HuH-7 (cell line): ENCODE results near the gene DDX27.

Experiments used
- DNase-seq: peaks from one replicate; pipeline ENCODE4 v3.0.0; 2011; ENCODE audit warnings: low spot score

DDX27 gene

GRCh38 chr20:49248879-49249665, 29.9 kb downstream of the DDX27 start:
- DNase-seq, result no peak

GRCh38 chr20:49252556-49253350, 33.5 kb downstream of the DDX27 start:
- DNase-seq, result no peak

DNA sequence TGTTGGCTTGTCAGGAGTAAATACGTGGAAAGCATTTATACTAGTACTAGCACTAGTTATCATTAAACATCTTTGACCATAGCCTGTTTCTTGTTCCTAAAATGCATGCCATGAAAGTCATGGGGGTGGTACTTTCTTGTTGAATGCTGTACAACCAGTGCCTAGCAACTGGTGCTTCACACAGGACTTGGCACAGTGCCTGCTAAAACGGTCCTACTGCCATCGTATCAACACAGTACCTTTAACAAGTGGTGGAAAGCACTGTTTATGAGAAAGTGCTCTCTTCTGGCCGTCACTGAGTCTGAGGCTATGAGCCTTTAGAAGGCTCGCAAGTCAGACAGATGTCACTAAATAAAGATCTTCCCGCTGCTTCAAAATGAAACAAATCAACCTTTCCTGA, 37.0 kb downstream of the DDX27 start:
- DNase-seq, result no peak

DNA sequence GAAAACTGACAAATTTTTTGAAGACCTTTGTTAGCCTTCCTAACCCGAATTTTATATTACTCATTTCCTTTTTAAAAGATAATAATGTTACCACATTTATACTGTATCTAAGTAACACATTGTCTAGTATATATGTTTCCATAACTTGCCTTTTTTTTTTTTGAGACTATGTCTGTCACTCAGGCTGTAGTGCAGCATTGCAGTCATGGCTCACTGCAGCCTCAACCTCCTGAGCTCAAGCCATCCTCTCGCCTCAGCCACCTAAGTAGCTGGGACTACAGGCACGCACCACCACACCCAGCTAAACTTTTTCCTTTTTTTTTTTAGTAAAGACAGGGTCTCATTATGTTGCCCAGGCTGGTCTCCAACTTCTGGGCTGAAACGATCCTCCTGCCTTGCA, 40.1 kb downstream of the DDX27 start:
- no peak for DNase-seq

DNA sequence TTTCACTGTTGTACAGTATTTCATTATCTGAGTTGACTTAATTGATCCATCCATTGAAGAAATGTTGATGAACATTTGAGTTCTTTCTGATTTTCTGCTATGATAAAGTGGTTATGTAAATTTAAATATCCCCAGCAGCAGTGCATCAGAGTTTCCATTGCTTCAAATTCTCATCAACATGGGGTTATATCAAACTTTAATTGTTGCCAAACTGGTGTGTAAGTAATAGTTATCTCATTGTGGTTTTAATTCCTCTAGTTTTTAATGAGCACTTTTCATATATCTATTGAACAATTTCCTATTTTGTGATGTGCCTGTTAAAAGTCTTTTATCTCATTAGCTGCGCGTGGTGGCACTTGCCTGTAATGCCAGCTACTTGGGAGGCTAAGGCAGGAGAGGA, 40.6 kb downstream of the DDX27 start:
- no peak for DNase-seq

DNA sequence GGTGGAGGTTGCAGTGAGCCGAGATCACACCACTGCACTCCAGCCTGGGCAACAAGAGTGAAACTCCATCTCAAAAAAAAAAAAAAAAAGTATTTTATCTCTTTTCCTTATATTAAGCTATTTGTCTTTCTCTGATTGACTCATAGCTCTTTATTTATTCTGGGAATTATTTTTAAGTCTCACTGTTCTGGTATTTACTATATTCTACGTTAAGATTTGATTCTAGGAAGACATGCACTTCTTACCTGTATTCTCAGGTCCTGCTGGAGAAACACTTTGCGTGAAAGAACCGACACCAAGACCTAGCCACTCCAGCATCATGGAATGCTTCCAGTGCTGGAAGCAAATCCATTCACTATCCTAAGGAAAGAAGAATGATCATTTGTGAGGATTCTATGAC, 41.0 kb downstream of the DDX27 start:
- no peak for DNase-seq

DNA sequence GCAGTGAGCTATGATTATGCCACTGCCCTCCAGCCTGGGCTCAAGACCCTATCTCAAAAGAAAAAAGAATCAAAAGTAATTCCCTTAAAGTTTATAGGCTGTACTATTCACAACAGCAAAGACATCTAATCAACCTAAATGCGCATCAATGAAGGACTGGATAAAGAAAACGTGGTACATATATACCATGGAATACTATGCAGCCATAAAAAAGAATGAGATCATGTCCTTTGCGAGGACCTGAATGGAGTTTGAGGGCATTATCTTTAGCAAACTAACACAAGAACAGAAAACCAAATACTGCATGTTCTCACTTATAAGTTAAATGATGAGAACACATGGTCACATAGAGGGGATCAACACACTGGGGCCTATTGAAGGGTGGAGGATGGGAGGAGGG, 42.0 kb downstream of the DDX27 start:
- no peak for DNase-seq

GRCh38 chr20:49262444-49262843, 43.2 kb downstream of the DDX27 start:
- no peak for DNase-seq

- DNase-seq, result no peak
Measured at GRCh38 chr20:49267327-49267726, 48.1 kb downstream of the DDX27 start.

DNA sequence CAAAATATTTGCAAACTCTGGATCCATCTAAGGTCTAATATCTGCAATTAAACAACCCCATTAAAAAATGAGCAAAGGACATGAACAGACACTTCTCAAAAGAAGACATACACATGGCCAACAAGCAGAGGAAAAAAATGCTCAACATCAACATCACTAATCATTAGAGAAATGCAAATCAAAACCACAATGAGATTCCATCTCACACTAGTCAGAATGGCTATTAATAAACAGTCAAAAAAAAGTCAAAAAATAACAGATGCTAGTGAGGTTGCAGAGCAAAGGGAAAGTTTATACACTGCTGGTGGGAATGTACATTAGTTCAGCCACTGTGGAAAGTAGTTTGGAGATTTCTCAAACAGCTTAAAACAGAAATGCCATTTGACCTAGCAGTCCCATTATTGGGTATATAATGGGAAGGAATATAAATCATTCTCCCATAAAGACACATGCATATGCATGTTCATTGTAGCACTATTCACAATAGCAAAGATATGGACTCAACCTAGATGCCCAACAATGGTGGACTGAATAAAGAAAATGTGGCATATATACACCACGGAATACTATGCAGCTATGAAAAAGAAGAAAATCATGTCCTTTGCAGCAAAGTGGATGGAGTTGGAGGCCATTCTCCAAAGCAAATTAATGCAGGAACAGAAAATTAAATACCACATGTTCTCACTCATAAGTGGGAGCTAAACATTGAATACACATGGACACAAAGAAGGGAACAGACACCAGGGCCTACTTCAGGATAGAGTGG, 49.6 kb downstream of the DDX27 start:
- no peak for DNase-seq

DNA sequence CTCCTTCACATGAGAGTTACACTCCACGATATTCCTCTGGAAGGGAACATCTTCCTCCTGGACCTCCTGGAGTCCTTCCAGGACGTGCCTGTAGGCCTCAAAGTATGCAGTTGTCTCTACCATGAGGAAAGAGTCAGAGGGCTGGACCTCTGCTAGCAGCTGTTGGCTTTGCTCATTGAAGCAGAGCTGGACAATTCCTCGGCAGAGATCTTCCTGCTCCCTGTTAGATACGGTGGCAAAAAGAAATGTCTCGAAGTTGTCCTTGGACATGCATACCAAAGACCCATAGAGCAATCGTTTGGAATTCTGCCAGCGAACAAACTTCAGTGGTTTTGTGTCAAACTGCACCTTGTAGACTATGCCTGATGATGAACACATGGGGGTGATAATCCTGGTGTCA, 51.0 kb downstream of the DDX27 start:
- DNase-seq, result no peak

- no peak for DNase-seq
Measured at GRCh38 chr20:49270736-49271135, 51.5 kb downstream of the DDX27 start.

GRCh38 chr20:49272654-49273053, 53.4 kb downstream of the DDX27 start:
- no peak for DNase-seq

DNA sequence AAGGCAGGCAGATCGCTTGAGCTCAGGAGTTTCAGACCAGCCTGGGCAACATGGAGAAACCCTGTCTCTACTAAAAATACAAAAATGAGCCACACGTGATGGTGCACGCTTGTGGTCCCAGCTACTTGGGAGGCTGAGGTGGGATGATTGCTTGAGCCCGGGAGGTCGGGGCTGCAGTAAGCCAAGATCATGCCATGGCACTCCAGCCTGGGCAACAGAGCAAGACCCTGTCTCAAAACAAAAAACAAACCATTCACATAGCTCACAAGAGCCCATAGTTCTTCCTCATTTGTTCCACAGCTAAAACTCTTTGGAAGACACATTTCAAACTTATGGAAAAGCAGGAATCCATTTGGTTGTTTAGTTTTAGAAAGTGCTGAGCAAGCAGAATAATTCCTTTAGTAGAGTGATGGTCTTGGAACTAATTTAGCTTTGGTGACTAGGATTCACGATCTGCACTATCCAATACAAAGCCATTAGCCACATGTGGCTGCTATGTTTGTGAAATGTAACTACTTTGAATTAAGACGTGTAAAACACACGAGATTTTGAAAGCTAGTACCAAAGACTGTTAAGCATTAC, 54.6 kb downstream of the DDX27 start:
- no peak for DNase-seq

- DNase-seq, result no peak
Measured at GRCh38 chr20:49275216-49275615, 56.0 kb downstream of the DDX27 start.

DNA sequence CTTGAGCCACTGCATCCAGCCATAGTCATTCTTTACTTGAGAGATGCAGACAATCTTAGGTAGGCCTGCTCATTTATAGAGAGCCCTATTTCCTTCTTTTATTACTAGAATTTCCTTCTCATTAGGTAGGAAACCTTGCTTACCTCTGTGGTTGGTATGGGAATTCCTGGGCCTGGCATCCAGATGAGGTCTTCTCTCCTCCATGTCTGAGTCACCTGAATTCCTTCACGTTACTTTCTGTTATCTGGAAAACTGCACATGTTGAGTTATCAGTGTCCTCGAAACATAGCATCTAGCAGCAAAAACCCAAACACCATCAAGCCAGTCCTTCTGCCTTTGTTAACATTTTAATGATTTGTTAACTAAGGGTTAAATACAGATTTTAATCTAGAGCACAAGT, 56.4 kb downstream of the DDX27 start:
- no peak for DNase-seq

- peak; percentile 28 for DNase-seq
Measured at GRCh38 chr20:49276161-49276960, 57.1 kb downstream of the DDX27 start.

GRCh38 chr20:49276961-49277785, 58.0 kb downstream of the DDX27 start:
- DNase-seq, result peak; percentile 28

- no peak for DNase-seq
Measured at GRCh38 chr20:49277786-49278035, 58.5 kb downstream of the DDX27 start.

GRCh38 chr20:49278036-49278817, 59.0 kb downstream of the DDX27 start, which contains the start of gene ZNFX1:
ZNFX1 (minus strand) TSS chr20:49278057; CDS start chr20:49275839, 2,218 bp downstream.
- DNase-seq, result peak; percentile 95
